GM12801 (cell line): ENCODE results near the gene SLC7A4.

Experiments
- TF ChIP-seq, protein P1 (sequence below): IDR thresholded peaks from one replicate; pipeline ENCODE4 v1.5.1; 2011; ENCODE audit warnings: control low read depth; ENCODE audit not compliant: insufficient read length; ENCODE audit errors: extremely low read depth

Gene SLC7A4

DNA sequence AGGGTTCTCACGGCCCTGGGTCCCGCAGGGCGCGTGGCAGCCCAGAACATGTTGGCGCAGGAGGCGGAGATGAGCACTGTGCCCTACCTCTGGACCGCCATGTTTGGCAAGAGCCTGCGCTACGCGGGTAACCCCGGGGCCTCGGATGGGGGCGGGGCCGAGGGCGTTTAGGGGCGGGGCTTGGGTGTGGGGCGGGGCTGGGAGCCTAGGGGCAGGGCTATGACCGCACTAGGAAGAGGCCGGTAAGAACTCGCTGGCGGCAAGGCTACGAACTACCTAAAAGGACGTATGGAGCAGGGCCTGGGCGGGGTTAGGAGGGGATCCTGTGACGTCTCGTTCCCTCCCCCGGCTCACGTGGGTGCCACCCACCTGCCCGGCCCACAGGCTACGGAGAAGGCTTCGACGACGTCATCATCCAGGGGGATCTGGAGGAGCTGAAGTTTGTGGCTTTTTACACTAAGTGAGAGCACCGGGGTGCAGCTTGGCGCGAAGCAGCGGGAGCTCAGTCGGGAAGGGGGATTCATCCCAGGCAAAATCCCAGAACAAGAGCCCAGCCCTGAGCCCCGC lies 53.0 kb downstream of the SLC7A4 start:
- TF ChIP-seq, protein P1, sequence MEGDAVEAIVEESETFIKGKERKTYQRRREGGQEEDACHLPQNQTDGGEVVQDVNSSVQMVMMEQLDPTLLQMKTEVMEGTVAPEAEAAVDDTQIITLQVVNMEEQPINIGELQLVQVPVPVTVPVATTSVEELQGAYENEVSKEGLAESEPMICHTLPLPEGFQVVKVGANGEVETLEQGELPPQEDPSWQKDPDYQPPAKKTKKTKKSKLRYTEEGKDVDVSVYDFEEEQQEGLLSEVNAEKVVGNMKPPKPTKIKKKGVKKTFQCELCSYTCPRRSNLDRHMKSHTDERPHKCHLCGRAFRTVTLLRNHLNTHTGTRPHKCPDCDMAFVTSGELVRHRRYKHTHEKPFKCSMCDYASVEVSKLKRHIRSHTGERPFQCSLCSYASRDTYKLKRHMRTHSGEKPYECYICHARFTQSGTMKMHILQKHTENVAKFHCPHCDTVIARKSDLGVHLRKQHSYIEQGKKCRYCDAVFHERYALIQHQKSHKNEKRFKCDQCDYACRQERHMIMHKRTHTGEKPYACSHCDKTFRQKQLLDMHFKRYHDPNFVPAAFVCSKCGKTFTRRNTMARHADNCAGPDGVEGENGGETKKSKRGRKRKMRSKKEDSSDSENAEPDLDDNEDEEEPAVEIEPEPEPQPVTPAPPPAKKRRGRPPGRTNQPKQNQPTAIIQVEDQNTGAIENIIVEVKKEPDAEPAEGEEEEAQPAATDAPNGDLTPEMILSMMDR: no peak
